DMS53 treated with DMSO at 0.1 percent for 48 hours (cell line): ENCODE results near the gene PLEKHG3.
"Not testable (repeated sequence)": the region's sequence is repeated elsewhere in the genome, so short reads cannot be mapped to it uniquely, and the experiment has no call there.

Experiments
- DNase-seq: peaks from one replicate; lab custom pipeline; 2025; ENCODE audit not compliant: unreplicated experiment; lab: John Stamatoyannopoulos, UW

Gene PLEKHG3

DNA sequence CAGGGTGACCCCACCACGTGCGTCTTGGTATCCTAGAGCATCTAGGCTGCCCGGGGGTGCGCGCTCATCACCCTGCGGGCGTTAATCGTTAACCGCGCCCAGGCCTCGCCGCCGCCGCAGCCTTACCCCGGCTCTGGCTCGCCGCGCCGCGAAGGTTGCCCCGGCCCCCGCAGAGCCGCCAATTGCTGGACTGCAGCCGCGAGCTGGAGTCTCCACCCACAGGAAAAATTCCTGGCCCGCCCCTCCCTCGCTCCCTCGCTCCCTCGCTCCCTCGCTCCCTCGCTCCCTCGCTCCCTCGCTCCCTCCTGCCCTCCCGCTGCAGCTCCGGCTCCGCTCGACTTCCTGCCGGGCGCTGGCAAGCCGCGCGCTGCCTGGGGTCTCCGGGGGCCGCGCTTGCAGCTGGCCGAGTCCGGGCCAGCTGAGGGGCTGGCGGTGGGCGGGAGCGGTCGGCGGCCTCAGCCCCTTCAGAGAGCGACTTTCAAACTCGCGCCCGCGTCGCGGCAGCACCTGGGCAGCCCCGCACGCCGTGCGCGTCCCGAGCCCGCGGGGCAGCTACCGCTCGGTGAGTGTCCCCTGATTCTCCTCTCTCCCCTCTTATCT, at the start of gene PLEKHG3:
Gene PLEKHG3, plus strand, starts transcription at position 282 of the 600 bp plus-strand sequence. CDS start 23,208 bp downstream, outside the sequence.
- peak; percentile 59 for DNase-seq

DNA sequence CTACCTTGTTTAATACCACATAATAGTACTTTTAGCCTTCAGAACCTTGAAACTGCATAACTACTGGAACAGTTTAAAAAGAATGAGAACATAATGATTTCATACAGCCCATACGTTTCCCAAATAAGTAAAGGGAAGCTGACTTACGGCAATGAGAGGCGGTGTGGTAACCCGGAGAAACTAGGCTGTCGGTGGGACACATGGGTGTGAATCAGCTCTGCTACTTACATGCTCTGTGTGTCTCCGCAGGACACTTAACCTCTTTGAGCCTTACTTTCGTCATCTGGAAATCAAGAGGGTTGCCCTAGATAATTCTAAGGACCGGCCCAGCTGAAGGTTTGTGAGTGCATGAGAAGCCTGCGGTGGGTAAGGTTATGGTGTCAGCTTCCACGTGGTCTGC, 49.3 kb upstream of the PLEKHG3 start:
- no peak for DNase-seq

DNA sequence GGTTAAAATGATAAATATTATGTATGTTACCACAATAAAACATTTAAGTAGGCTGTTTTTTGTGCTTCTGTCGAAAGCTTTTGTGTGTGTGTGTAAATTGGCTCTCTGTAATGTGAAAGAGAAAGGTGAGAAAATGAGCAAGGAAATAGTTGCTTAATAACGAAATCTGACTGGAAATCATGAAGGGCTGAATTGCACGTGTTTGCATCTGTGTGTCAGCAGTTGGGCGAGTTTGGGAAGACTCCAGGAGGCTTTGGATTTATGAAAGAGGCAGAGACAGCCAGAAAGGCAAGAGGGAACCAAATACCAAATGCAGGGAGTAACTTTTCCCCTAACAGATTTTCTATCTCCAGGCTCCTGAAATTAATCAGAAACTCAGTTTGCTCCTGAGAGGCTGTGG, 47.2 kb upstream of the PLEKHG3 start:
- DNase-seq: no peak

DNA sequence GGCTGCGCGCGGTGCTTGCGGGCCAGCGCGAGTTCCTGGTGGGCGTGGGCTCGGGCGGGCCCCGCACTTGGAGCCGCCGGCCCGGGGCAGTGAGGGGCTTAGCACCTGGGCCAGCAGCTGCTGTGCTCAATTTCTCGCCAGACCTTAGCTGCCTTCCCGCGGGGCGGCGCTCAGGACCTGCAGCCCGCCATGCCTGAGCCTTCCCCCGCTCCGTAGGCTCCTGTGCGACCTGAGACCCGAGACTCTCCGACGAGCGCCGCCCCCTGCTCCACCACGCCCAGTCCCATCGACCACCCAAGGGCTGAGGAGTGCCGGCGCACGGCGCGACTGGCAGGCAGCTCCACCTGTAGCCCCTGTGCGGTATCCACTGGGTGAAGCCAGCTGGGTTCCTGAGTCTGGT, 46.0 kb upstream of the PLEKHG3 start:
- DNase-seq: no peak

DNA sequence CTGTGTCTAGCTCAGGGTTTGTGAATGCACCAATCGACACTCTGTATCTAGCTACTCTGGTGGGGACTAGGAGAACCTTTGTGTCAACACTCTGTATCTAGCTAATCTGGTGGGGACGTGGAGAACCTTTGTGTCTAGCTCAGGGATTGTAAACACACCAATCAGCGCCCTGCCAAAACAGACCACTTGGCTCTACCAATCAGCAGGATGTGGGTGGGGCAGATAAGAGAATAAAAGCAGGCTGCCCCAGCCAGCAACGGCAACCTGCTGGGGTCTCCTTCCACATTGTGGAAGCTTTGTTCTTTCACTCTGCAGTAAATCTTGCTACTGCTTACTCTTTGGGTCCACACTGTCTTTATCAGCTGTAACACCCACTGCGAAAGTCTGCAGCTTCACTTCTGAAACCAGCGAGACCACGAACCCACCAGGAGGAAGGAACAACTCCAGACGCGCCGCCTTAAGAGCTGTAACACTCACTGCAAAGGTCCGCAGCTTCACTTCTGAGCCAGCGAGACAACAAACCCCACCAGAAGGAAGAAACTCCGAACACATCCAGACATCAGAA, 45.4 kb upstream of the PLEKHG3 start:
- DNase-seq: not testable (repeated sequence)

DNA sequence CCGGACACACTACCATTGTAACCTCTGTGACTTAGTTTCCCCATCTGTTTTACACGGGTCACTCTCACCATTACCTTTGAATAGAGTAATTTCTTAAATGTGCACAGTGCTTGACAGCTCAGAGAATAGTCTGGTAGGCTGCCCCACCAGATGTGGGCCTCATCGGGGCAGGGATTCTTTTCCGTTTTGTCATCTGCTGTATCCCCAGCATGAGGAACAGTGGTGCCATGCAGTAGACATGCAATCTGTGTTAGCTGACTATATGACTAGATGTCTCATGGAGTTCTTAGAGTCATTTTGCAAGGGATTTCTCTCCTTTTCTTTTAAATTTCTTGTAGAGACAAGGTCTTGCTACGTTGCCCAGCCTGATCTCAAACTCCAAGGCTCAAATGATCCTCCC, 44.9 kb upstream of the PLEKHG3 start:
- DNase-seq: no peak

DNA sequence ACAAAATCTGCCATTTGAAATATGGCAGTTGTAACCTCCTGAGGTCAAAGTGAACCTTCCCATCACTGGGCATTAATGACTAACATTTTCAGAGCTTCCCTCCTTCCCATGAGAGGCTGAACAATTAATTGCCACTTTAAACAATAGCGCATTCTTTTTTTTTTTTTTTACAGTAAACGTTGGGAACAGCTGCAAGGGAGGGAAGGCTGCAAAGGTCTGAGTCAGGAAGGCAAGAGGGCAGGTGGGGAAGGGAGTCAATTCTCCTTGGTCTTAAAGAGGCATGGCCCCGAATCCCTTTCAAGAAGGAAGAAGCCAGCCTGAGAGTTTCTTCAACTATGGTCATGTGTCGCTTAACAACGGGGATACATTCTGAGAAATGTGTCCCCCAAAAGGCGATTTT, 41.0 kb upstream of the PLEKHG3 start:
- peak; percentile 3 for DNase-seq

DNA sequence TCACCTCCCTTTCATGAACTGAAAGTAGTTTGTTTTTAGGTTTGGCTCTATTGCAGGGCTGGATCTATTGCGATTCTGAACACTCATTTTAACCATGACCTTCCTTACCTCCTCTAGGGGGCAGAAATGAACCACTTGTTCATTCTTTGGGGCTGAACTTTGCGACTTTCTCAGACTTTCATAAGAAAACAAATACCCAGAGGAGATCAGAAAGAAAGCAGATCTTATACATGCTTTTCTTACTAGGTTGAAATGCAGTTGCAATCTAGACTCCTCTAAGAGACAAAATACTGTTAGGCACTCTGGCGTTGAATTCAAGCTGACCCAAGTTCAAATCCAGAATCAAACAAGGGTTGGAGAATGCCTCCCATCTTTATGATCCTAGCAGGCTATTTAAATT, 32.6 kb upstream of the PLEKHG3 start:
- peak; percentile 51 for DNase-seq

DNA sequence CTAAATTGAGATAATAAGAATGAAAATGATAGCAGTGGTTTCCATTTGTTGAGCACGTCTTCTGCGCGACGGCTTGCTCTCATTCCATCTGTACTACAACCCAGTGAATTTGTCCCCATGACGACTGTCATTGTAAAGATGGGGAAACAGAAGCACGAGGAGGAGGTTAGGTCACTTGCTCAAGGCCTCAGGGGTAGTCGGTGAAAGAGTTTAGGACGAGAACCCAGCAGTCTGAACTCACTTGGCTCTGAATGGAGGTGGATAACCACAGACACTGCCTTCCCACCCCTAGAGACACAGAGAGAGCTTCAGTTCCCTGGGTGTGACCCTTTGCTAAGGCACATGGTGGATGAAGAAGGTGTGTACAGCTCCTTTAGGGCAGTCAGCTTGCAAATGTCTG, 30.9 kb upstream of the PLEKHG3 start:
- DNase-seq: no peak

DNA sequence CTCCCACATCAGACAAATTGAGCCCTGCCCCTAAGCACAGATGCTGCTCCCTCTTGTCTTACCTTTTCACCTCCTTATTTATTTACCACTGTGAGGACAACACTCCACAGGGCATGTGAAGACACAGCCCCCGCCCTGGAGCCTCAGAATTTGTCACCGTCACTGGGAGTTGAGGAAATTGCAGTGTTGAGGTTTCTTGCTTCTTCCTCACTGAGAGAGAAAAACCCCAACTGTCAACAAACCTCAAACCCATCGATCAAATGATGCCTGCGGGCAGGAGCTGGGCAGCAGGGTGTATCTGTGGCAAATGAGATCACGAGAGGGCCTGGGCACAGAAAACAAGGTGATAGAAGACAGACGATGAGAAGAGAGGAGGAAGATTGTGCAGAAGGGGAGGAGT, 30.5 kb upstream of the PLEKHG3 start:
- DNase-seq: no peak

DNA sequence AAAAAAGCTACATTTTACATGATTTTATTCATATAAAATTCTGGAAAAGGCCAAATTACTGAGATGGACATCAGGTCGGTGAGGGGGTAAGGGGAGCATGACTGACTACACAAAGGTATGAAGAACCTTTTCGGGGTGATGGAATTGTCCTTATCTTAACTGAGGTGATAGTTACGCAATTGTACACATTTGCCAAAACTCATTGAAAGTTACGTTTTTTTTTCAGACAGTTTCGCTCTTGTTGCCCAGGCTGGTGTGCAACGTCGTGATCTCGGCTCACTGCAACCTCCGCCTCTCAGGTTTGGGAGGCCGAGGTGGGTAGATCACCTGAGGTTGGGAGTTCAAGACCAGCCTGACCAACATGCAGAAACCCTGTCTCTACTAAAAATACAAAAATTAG, 29.4 kb upstream of the PLEKHG3 start:
- DNase-seq: no peak

DNA sequence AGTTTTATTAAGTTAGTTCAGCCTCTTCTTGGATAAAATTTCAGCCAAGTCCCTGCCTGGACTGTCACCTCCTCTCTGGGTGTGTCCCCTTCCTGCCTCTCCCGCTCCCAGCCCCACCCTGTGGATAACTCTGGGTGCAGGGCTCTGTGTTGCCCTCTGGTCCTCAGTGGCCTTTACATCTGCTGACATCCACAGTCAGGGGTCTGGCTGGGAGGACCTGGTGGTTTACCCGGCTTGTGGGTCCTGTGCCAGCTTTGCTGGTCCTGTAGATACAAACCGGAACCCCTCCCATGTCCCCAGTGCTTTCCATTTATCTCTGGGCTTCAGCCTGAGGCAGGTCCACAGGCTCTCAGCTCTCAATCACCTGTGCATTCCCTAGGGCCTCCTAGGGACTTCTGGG, 28.9 kb upstream of the PLEKHG3 start:
- no peak for DNase-seq

DNA sequence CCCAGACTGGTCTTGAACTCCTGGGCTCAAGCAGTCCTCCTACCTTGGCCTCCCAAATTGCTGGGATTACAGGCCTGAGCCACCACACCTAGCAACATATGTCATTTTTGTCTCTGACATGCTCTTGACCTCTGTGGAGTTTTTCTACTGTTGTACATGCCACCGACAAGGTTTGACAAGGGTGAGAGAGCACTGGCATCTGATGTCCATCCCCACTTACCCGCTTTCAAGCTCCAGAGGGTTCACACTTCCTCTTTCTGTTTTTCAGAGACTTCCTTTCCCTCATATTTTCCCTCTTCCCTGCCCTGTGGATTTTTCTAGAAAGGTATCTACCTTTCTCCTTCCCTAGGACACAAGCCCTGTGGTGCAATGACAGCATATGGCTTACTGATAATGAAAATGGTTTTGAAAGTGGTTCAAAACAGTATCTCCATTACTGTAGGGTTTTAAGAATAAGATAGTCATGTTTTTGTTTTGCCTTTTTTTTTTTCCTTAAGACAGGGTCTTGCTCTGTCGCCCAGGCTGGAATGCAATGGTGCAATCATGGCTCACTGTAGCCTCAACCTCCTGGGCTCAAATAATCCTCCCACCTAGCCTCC, 27.7 kb upstream of the PLEKHG3 start:
- DNase-seq: no peak

DNA sequence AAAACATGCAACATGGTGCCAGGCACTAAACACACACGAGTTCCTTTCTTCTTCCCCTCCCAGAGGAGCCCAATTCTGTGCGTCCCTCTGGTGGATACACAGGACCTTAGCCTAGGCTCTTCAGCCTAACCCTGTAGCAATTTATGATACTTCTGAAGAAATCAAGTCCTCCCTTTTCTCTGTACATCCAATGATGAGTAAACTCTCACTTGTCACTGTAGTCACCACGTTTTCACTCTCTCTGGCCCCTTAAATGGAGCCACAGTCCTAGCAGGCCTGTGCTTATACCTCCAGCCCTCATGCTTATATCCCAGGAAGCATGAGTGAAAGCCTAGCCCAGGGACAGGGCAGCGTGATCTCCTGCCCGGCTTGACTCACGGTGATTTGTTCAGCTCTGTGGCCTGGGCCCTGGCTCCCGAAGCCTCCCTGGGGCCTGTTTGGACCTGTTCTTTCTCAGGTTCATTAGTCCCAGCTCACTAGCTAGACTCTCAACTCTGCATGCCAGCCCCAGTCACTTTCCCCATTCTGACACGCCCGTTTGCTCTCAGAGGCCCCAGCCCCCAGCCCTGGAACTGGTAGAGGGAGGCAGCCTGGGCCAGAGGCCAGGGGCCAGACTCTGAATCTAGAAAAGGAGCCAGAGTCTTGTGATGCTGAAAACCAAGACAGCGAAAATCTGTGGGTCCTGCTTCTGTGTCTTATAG, 24.1 kb upstream of the PLEKHG3 start:
- no peak for DNase-seq

DNA sequence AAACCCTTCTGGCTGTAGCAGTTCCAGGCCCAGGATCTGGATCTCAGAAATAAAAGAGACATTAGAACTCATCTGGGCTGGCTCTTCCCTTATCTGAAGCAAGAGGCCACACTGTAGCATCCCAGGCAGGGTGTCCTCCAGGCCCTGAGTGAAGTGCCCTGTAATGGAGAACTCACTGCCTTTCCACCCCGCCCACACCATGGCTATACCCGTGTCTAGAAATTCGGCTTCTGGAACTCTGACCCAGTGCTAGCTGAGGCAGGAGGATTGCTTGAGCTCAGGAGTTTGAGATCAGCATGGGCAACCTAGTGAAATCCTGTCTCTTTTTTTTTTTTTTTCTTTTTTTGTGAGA, 23.5 kb upstream of the PLEKHG3 start:
- no peak for DNase-seq

DNA sequence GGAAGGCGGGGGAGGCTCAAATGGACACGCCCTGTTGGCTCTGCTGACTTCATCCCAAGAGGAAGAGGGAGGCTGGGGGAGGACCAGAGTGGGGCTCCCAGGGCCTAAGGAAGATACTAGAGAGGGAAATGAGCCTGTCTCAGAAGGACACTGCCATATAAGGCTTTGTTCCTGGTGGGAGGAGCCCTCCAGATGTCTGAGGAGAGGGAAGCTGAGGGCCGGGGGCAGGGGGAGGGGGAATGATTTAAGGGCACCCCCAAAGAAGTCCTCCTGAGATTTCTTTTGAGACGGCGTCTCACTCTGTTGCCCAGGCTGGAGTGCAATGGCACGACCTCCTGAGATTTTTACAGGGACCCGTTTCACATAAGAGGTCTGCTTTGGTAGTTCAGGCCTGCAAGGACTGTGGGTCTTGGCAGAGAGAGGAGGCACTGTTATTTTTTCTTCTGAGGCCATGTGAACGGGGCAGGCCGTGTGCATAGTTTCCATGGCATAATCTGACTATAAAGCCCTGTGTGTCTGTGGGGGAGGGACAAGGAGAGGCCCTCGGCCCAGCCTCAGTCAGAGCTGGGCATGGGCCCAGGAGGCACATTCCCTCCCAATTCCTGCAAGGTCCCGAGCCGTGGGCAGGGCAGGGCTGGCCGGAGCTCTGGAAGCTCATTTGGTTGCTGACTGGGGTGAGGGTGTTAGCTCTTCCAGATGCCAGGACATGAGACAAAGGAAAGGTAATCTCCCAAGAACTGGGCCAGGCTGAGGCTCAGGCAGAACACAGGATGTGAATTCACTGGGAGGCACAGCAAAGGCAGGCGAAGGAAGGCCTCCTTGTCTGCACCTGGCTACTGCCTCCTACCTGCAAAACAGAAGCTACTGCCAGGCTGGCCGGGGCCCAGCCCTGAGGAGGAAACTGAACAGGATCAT, 22.2 kb upstream of the PLEKHG3 start:
- DNase-seq: no peak

DNA sequence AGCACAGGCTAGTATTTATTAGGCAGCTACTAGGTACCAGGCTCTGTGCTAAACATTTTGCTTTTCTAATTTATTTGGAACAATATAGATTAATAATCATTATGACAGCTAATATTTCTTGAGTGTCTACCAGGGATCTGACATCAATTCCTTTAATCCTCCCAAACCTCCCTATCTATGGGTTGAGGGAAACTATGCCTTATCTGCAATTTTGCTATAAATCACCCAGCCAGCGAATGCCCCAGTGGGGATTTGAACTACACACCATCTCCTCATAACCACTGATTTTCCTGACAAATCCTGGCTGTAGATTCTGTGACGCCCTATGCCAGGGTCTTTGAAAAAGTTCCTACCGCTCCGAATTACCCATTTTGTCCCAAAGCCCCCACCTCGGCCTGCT, 21.4 kb upstream of the PLEKHG3 start:
- no peak for DNase-seq

DNA sequence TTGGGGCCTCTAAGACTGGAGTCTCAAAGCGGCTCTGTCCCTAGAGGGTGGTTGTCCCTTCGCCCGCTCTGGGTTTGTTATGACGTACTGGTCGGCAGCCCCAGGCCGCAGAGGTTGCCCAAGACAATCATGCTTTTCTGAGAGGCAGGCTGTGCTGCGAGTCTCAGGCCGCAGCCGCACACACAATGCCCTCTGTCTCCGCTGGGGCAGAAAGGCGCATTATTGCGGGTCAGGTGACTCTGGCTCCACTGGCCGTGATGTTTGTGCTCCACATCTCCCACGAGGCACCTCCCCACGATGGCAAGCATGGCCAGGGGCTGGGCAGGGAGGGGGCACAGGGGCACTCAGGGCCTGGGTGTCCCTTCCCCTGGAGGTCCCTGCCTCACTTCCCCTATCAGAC, 21.0 kb upstream of the PLEKHG3 start:
- DNase-seq: no peak

DNA sequence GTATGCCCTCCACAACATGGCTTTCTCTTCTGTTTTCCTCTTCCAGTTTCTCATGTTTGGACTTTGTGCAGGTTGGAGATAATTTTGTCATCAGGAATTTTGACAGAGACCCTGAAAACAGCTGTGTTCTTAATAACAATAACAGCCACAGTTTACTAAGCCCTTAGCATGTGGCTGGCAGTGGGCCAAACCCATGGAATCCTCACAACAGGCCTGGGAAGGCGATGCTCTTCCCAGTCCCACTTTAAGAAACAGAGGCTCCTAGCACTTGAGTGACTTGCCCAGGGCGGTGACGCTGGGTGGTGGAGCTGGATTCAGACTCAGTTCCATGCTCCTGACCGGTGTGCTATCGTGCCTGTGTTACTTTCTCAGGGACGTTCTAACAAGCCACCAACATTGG, 20.1 kb upstream of the PLEKHG3 start:
- DNase-seq: no peak

DNA sequence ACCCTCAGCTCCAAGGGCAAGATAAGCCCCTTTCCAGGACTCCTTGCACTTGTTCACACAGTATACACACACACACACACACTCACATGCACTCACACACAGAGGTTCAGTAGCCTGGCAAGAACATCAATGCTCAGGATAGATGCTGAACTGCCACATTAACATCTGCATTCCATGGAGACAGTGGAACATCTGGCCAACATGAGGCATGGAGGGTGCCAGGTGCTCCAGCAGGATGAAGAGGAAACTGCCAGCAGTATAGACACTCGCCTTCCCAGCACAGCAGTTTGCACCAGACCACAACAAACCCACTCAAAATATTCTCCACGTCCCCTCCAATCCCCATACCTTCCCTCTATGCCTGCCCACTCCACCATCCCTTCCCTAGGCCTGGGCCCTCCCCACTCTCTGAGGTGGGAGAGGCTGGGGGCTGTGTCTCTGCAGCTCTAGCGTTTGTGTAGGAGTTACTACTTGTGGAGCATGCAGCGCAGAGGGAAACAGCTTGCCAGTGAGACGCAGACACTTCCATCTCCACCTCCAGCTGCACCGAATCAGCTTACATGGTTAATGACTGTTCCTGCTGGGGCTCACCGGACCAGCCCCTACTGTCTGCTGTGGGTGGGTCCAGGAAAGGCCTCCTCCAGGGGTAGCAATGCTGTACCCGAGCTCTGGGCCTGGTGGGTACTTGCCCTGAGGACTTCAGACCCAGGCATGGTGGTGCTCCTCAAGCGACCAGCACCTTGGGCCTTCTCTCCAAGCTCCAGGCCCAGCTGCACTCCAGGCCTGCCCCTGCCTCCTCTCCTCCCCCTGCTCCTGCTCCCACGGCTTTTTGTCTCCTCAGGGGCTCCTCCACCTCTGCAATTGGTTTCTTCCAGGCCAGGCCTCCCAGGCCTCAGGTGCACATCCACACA, 18.6 kb upstream of the PLEKHG3 start:
- no peak for DNase-seq
